ENCODE results near the gene SURF4.

DNA sequence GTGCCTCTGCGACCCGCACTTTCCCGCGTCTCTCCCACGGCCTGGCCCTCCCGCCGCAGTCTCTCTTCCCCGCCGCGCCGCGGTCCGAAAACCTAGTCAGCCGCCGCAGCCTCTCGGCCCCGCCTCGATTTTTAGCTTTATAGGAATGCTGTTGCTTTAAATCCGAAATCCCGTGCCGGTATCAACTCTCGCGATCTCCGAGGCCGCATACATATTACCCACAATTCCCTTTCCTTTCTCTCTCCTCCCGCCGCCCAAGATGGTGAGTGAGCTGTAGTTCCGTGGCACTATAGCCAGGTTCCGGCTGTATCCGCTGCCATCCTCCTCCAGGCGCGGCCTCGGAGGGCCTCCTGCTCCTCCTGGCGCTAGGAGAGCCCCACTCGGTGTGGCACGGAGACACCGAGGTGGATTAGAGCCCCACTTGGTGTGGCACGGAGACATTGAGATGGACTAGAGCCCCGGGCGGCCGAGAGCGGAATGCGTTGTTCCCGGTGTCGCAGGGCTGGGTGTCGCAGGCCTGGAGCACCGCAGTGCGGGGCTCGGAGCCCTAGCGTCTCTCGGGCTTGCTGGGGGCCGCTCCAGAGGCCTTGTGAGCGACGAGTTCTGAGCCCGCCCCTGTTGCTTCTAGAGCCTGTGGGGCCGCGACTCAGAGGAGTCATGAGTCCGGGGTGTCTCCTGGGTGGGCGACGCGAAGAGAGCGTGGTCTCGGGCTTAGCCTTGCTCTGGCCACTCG lies 27.7 kb downstream of the SURF4 start, which contains the start of the genes MED22 and RPL7A:
- TF ChIP-seq, protein P1, sequence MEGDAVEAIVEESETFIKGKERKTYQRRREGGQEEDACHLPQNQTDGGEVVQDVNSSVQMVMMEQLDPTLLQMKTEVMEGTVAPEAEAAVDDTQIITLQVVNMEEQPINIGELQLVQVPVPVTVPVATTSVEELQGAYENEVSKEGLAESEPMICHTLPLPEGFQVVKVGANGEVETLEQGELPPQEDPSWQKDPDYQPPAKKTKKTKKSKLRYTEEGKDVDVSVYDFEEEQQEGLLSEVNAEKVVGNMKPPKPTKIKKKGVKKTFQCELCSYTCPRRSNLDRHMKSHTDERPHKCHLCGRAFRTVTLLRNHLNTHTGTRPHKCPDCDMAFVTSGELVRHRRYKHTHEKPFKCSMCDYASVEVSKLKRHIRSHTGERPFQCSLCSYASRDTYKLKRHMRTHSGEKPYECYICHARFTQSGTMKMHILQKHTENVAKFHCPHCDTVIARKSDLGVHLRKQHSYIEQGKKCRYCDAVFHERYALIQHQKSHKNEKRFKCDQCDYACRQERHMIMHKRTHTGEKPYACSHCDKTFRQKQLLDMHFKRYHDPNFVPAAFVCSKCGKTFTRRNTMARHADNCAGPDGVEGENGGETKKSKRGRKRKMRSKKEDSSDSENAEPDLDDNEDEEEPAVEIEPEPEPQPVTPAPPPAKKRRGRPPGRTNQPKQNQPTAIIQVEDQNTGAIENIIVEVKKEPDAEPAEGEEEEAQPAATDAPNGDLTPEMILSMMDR (IDR thresholded peaks at IDR 0.05) = no peak
- no peak for TF ChIP-seq EZH2 (IDR thresholded peaks at IDR 0.05; ENCODE audit: borderline replicate concordance, insufficient read depth, low read depth, low read length, poor library complexity, severe bottlenecking)
